Left lung (tissue), 10 donors: ENCODE measurements around the gene CYP19A1. TPM values are rescaled to one million over a fixed set of nuclear protein-coding genes. Genes with fewer than 3 reads are reported as not detected.
A peak's percentile ranks its signal among the peaks of the same experiment; 100 is the strongest.
"Not testable (repeated sequence)": the region's sequence is repeated elsewhere in the genome, so short reads cannot be mapped to it uniquely, and the experiment has no call there.

Source experiments
- ATAC-seq: fragments of 200-7000 bp; cut with Tn5 transposase; one replicate; pipeline ENCODE4 v1.9.1; 2020; ENCODE audit warnings: moderate library complexity
- DNase-seq, 4 donors: peaks; one replicate each; pipeline ENCODE4 v3.0.0-alpha.2; 2013 to 2020
- H3K27ac ChIP-seq, 2 donors: fragments of 200-600 bp; sonication (generic) in 1 of 2; one replicate each; pipeline versions ENCODE4 v1.5.0 to v1.8.0; 2020 to 2021
- H3K27me3 ChIP-seq, 2 donors: fragments of 200-600 bp; sonication (generic) in 1 of 2; one replicate each; pipeline versions ENCODE4 v1.5.0 to v1.8.0; 2020 to 2021
- H3K36me3 ChIP-seq, 2 donors: fragments of 200-600 bp; sonication (generic) in 1 of 2; one replicate each; pipeline versions ENCODE4 v1.5.0 to v1.8.0; 2020 to 2021
- H3K4me1 ChIP-seq, 2 donors: fragments of 200-600 bp; one replicate each; pipeline ENCODE4 v1.8.0; 2021
- H3K4me3 ChIP-seq, 2 donors: fragments of 200-600 bp; sonication (generic) in 1 of 2; one replicate each; pipeline versions ENCODE4 v1.5.0 to v1.8.0; 2020 to 2021; ENCODE audit warnings: mild to moderate bottlenecking in 1 of 2
- H3K9me3 ChIP-seq, 2 donors: fragments of 200-600 bp; sonication (generic) in 1 of 2; one replicate each; pipeline versions ENCODE4 v1.5.0 to v1.8.0; 2020 to 2021
- CTCF ChIP-seq, 2 donors: fragments of 200-600 bp; sonication (generic) in 1 of 2; IDR thresholded peaks; one replicate each; pipeline versions ENCODE4 v1.5.0 to v1.8.0; 2021; ENCODE audit warnings: antibody characterized with exemption in 2 of 2
- intact Hi-C, 2 donors: fragments of 100-400 bp; cut with DNase I; formaldehyde crosslinking; loops; one replicate each; pipeline versions ENCODE4 v1.11.2 to v1.14.2; 2022
- polyA plus RNA-seq, 6 donors: library from polyadenylated mRNA; unstranded; fragments of 120-200 nt; gene quantifications; one replicate each; pipeline ENCODE4 v1.2.1, GENCODE V29; 2013; ENCODE audit not compliant: insufficient read length in 6 of 6
- total RNA-seq, 2 donors: library from RNA; stranded (reverse); fragmentation: NEBNext Ultra II Directional; extraction: Animal tissue kit (Norgen Biotek cat#: 25700); gene quantifications; one replicate each; pipeline ENCODE4 v1.2.1, GENCODE V29; 2021
- donor health status: DM: no; HTN: yes; CAD: no.
- donor health status: DM: no; HTN: no; CAD: no.

CYP19A1 gene
- total and polyA plus RNA-seq, 8 donors, result 0.13 to 7.1 (median 0.47) TPM; not detected in 2

GRCh38 chr15:51283026-51283425 lies 55.4 kb downstream of the CYP19A1 start:
- Histone ChIP-seq H3K4me1 (peaks cover 0 to 25% of the 10 kb centered on the region in 2 donors), H3K4me3 (no peak overlapping the region), H3K36me3 (no peaks in the 10 kb centered on the region), H3K27ac (no peak overlapping the region), H3K27me3 (peaks cover 0 to 9% of the 10 kb centered on the region in 2 donors), H3K9me3 (no peaks in the 10 kb centered on the region)
- intact Hi-C loops, result no loop called here
- ATAC-seq (no peak), DNase-seq (no peak)
- no peak for TF ChIP-seq CTCF (IDR thresholded peaks at IDR 0.05)

- DNase-seq, intact Hi-C loops, H3K4me3 ChIP-seq, H3K9me3 ChIP-seq, H3K36me3 ChIP-seq, H3K27me3 ChIP-seq: not testable (repeated sequence)
- H3K4me1 ChIP-seq, result peaks cover 0 to 25% of the 10 kb centered on the region in 2 donors
- H3K27ac ChIP-seq, result peak overlapping the region in 1 of 2 donors; percentile 23
- ATAC-seq, result peak; percentile 9
These were observed 56.2 kb downstream of the CYP19A1 start for GRCh38 chr15:51282241-51282640.

- peak; percentile 56 to 65 for TF ChIP-seq CTCF (IDR thresholded peaks at IDR 0.05)
- no peaks in the 10 kb centered on the region for H3K9me3 ChIP-seq
- peak overlapping the region in 1 of 2 donors; percentile 23 for H3K27ac ChIP-seq
- peaks cover 0 to 25% of the 10 kb centered on the region in 2 donors for H3K4me1 ChIP-seq
- ATAC-seq, result peak; percentile 97
- no peak overlapping the region for H3K4me3 ChIP-seq
- intact Hi-C loops, result no loop called here
- DNase-seq, result peak; percentile 34 to 81 (median 64)
- H3K36me3 ChIP-seq, result no peaks in the 10 kb centered on the region
- peaks cover 0 to 9% of the 10 kb centered on the region in 2 donors for H3K27me3 ChIP-seq
These were observed 56.9 kb downstream of the CYP19A1 start for GRCh38 chr15:51281368-51281967.

- intact Hi-C loops, result no loop called here
- TF ChIP-seq CTCF (IDR thresholded peaks at IDR 0.05), result no peak
- Histone ChIP-seq H3K4me1 (peaks cover 0 to 25% of the 10 kb centered on the region in 2 donors), H3K36me3 (no peaks in the 10 kb centered on the region), H3K4me3 (no peak overlapping the region), H3K9me3 (no peaks in the 10 kb centered on the region), H3K27me3 (peaks cover 0 to 9% of the 10 kb centered on the region in 2 donors), H3K27ac (no peak overlapping the region)
- ATAC-seq, result no peak
- no peak for DNase-seq
These were observed 57.6 kb downstream of the CYP19A1 start for GRCh38 chr15:51280838-51281237.

- ATAC-seq, result no peak
- Histone ChIP-seq H3K27me3 (peaks cover 0 to 16% of the 10 kb centered on the region in 2 donors), H3K4me3 (no peak overlapping the region), H3K36me3 (no peaks in the 10 kb centered on the region), H3K9me3 (no peaks in the 10 kb centered on the region), H3K27ac (no peak overlapping the region), H3K4me1 (peaks cover 0 to 25% of the 10 kb centered on the region in 2 donors)
- no peak for DNase-seq
- TF ChIP-seq CTCF (IDR thresholded peaks at IDR 0.05), result no peak
- intact Hi-C loops, result no loop called here
These were observed 59.0 kb downstream of the CYP19A1 start for GRCh38 chr15:51279391-51279790.

- TF ChIP-seq CTCF (IDR thresholded peaks at IDR 0.05), result no peak
These were observed 61.3 kb downstream of the CYP19A1 start for GRCh38 chr15:51277101-51277500.

More at GRCh38 chr15:51277101-51277500, 61.3 kb downstream of the CYP19A1 start:
- no peak overlapping the region for H3K27ac ChIP-seq
- H3K4me1 ChIP-seq, result peaks cover 0 to 11% of the 10 kb centered on the region in 2 donors
- intact Hi-C loops, result no loop called here
- H3K36me3 ChIP-seq, result no peaks in the 10 kb centered on the region
- no peaks in the 10 kb centered on the region for H3K9me3 ChIP-seq
- H3K27me3 ChIP-seq, result peaks cover 4 to 22% of the 10 kb centered on the region in 2 donors
- DNase-seq (no peak), ATAC-seq (no peak)
- no peak overlapping the region for H3K4me3 ChIP-seq
